GM12865 (cell line): Measurements from ENCODE around the gene TNFRSF14.

Source experiments
- DNase-seq: peaks from one replicate; pipeline ENCODE4 v3.0.0; 2010; ENCODE audit warnings: low read depth
- H3K4me3 ChIP-seq: 2 replicates; pipeline ENCODE4 v1.5.1; 2011; ENCODE audit warnings: mild to moderate bottlenecking, low read depth, low read length, control low read depth
- CTCF ChIP-seq: IDR thresholded peaks from 2 replicates; pipeline ENCODE4 v1.5.1; 2011; ENCODE audit warnings: low read length, control low read depth, low read depth, inconsistent platforms; ENCODE audit not compliant: insufficient read depth; ENCODE audit errors: missing control alignments

TNFRSF14 gene

GRCh38 chr1:2580691-2581090 is 24.5 kb downstream of the TNFRSF14 start:
- DNase-seq = no peak
- no peak for TF ChIP-seq CTCF
- H3K4me3 ChIP-seq = no peak overlapping the region

DNA sequence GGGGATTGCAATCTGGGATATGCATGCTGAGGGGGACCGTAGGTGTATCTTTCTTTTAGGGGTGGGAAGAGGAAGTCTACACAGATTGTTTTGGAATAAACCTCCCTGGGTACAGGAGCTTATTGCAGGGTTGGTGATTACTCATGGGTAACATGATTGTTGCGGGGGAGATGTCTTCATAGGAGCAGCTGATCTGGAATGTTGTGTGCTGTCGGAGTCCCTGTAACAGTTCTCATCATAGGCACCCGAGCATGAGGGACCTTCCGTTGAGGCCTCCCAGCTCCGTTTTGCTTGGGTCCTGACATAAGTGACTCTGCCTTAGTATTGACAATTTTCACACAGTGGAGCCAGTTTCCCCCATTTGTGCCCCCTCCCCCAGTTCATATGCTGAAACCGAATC is 26.2 kb downstream of the TNFRSF14 start:
- DNase-seq = no peak
- no peak for TF ChIP-seq CTCF
- no peak overlapping the region for H3K4me3 ChIP-seq

DNA sequence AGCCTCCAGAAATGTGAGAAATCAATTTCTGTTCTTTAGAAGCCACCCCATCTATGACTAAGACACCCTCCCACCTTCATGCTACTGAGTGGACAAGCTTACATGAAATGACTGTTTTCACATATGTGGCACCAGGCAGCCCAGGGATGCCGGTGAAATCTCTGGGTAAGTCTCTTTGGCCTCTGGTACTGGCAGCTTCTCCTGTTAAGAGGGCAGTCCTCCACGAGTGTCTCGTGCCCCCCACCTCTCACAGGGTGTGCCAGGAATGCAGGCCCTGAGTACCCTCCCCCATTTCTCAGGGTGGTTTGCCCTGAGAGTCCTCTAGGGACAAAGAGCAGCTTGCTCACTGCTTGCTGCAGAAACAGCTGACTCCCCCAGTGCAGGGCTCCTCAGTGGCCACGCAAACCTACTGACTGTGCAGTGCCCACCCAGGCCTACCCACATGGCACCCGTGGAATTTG is 27.2 kb downstream of the TNFRSF14 start:
- H3K4me3 ChIP-seq = no peak overlapping the region
- no peak for TF ChIP-seq CTCF
- DNase-seq = no peak

GRCh38 chr1:2583871-2584351 is 27.7 kb downstream of the TNFRSF14 start:
- TF ChIP-seq CTCF = no peak
- H3K4me3 ChIP-seq = no peak overlapping the region
- no peak for DNase-seq

GRCh38 chr1:2584686-2585317 is 28.6 kb downstream of the TNFRSF14 start:
- peak; percentile 26 for DNase-seq
- TF ChIP-seq CTCF = no peak
- peak overlapping the region; percentile 96 for H3K4me3 ChIP-seq

- DNase-seq = peak; percentile 83
- no peak for TF ChIP-seq CTCF
- peak overlapping the region; percentile 96 for H3K4me3 ChIP-seq
Observed at GRCh38 chr1:2585318-2586092, 29.3 kb downstream of the TNFRSF14 start.
